GM21381 (cell line): ENCODE data around the gene NAV2.
A peak's percentile ranks its signal among the peaks of the same experiment; 100 is the strongest.
"Not testable (repeated sequence)": the region's sequence is repeated elsewhere in the genome, so short reads cannot be mapped to it uniquely, and the experiment has no call there.

Experiments used
- ATAC-seq: cut with Tn5 transposase; IDR thresholded peaks from one replicate; pipeline ENCODE4 v1.9.1; 2021; ENCODE audit warnings: mild to moderate bottlenecking, moderate library complexity; ENCODE audit not compliant: unreplicated experiment

NAV2 gene

DNA sequence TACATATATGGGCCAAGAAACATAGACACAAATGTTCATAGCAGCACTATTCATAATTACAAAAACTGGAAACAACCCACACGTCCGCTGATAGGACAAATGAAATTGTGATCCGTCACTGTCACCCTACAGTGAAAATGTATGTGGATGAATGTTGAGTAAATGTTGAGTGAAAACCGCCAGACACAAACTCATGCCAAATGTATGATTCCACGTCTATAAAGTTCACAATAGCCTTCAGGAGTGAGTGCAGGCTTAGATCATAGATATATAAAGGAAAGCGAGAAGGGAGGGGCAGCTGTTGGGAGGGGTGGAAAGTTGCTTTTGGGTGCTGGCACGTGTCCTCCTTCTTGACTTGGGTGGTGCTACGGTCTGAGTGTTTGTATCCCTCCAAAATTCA, 414.1 kb downstream of the NAV2 start:
- ATAC-seq, result no peak

DNA sequence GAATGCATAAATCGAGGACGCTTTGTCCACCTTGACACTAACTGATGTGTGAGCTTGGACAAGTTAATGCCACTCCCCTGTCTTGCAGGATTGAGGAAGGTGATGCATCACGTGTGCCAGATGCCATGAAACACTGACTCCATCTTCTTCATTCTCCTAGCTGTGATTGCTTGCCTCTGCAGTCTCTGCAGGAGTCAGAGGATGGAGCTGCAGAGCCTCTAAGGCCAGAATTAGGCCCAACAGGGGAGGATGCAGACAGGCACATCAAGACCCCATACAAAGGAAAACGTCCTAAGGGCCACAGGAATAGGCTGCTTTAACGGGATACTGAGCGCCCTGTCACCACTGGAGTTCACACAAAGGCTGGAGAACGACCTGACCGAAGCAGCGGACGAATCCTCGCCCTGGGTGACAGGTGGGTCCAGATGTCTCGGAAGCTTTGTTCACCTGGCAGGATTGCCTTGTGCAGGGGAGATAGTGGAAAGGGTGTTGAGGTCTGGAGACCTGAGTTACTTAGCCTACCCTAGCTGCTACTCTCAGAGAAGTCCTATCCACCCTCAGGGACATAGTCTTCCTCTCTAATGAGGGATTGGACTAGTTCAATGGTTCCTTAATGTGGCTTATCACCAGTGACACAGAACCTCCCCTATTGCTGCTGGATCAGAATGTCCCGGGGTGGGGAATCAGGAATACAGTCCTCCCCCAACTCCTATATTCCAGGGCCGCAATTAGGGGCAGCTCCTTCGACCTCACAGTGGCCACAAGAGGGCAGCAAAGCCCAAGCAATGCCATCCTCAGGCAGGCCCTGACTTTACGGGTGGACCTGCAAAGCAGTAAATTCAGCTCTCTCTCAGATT, 415.3 kb downstream of the NAV2 start:
- peak; percentile 68 for ATAC-seq

DNA sequence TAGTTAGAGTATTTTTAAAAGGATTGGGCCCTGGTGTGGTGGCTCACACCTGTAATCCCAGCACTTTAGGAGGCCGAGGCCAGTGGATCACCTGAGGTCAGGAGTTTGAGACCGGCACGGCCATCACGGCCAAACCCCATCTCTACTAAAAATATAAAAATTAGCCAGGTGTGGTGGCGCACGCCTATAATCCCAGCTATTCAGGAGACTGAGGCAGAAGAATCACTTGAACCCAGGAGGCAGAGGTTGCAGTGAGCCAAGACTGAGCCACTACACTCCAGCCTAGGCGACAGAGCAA, 415.8 kb downstream of the NAV2 start:
- not testable (repeated sequence) for ATAC-seq

DNA sequence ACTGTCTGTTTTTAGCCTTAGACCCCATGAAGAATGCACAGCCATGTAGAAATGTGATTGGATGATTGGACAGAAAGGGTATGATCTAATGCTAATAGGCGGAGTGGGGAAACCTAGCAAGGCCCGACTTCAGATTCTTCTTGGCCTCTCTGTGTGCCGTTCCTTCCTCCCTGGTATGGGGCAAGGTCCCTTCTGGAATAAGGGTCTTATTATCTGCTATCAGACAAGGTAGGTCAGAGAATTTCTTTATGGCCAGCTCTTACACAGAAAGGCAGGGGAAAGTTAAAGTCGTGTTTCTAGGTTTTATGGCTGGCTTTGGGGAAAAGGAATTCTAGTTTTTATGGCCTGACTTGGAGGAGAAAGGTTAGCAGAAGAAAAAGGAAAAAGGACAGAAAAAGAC, 417.0 kb downstream of the NAV2 start:
- ATAC-seq, result no peak

DNA sequence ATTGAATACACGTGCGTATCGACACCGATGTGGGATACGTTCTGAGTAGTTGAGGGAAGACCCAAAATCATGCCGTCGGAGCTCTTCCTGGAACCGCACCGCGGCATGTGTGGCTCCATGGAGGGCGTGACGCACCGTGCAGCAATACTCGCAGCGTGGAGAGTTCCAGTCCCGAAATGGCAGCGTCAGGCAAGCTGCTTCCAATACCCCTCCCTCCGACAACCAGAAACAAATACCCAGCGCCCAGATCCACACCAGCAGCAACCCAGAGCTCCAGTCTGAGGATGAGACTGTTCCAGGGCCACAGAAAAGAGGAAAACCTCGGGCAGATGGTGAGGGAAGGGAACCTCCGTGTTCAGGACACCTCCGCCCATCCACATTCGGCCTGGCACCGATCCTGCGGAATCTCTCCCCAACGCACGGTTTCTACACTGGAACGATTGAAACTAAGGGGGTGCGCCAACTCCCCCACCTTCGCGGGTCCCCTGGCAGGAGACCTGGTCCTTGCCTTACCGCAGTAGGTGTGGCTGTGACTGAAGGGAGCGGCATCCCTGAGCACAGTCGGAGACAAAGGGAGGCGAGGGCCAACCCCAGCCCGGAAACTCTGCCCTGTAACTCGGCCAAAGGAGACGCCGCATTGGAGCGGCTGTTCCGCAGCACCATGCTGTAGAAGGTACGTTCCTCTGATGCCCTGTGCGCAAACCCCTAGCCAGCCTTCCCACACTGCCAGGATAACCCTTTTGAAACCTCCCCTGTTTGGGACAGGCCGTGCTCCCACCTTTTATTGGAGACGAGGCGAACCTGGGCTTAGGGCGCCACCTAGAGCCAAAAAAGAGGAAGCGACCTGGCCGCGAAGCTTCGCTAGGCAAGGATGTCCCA, 419.4 kb downstream of the NAV2 start:
- ATAC-seq, result no peak

DNA sequence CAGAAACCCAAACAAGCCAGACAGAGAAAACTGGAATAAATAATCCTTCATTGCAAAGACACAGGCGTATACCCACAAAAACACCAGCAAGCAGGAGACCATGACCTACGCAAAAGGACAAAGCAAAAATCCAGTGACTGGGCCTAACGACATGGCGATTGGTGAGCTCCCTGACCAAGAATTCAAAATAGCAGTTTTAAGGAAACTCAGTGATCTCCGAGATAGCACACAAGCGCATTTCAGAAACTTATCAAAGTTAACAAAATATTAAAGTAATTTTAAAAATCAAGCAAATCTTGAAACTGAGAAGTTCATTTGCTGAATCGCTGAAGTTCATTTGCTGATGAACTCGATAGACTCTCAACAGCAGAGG, 420.0 kb downstream of the NAV2 start:
- no peak for ATAC-seq

DNA sequence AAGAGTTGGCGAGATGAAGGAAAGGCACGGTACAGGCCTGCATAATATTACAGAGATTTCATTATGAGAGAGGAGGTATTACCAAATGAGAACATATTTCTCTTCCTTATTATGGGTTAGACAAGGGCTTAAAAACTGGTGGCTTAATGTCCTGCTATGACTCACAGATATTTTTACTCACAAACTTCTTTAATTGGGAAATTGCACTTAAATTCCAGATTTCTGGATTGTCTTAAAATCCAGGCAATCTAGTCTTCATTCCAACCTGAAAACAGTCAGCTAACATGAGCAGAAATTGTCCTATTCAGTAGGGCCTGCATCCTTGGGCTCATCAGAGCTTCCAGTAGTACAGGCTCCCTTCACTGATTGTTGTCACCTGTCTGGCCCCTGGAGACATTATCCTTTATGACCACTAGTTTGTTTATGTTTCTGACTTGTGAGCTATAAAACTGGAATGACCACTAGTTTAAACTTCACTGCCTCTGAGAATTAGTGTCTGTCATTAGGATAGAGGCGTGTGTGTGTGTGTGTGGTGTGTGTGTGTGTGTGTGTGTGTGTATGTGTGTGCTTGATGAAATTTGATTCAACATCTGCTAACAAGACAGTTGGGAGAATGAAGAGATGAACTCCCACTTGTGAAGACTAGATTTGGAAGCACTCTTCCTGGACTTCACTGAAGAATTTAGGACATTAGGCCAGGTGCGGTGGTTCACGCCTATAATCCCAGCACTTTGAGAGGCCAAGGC, 422.5 kb downstream of the NAV2 start:
- ATAC-seq, result no peak

DNA sequence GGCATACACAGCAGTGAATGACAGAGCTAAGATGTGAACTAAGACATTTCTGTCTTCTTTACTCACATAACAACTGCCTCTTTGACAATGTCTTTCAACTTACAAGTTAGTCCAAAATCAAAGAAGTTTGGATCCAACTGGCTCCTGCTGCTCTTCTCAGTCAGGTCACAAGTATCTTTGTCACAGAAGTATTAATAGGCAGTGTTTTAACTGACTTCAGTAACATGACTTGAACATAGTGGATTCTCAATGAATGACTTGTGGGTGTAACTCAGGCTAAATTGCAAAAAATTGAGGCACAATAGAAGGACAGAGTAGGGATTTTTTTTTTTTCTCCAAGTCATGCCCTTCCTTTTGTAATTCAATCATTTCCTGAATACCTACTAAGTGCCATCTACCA, 425.0 kb downstream of the NAV2 start:
- ATAC-seq, result no peak

DNA sequence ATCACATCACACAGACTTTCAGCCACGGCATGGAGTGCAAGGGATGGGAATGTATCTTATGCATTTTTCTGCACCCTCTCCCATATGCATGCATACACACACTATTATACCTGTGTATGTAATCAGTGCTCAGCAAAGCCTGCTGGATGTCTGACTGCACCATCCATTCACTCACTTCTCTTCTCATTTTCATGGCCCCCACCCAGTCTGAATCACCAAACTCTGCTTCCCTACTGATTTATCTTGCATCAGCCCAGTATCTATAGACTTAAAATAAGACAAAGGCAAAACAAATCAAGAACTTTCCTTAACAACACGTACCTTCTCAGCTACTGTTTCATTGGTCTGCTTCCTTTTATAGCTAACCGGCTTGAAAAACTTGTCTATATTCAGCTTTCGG, 426.1 kb downstream of the NAV2 start:
- ATAC-seq, result no peak

DNA sequence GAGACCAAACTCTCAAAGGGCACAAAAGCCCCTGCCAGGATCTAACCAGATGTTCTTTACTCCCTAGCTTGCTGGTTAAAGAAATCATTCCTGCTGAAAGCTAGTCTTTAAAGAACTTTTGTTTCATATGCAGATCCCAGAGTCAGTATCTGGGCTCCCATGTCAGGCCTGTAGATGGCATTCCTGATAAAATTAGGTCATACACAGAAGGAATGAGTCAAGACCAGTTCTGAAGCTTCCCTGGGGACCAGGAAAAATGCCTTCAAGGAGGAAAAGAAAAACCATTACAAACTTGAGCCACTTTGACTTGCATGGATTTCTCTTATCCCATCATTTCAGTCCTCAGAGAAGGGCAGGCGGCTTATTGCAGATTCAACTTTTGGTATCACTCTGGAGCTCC, 441.7 kb downstream of the NAV2 start:
- no peak for ATAC-seq

DNA sequence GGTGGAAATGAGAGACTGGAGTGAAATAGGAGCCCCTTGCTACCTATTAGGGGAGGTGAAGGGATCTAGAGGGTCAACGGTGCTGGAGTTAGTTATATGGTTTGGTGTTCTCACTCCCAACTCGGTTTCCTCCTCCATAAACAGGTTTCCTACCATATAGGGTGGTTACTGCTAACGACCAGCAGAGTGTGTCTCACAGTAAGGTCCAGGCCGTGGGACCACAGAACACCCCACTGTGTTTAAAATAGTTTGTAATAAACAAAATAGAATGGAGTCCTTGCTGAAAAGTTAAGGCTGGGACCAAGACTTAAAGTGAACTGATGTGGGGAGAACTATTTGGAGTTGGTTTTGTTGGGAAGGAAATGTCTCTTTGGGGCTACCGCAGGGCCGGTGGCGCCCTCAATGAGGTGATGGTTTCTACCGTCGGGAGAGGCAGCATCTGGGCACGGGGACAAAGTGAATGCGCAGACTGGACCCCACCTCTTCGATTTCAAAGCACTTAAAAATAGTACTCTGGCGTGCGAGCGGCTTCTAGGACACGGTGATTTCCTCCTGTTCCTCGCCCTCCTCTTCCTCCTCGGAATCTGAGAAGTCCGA, 443.1 kb downstream of the NAV2 start:
- ATAC-seq, result no peak

DNA sequence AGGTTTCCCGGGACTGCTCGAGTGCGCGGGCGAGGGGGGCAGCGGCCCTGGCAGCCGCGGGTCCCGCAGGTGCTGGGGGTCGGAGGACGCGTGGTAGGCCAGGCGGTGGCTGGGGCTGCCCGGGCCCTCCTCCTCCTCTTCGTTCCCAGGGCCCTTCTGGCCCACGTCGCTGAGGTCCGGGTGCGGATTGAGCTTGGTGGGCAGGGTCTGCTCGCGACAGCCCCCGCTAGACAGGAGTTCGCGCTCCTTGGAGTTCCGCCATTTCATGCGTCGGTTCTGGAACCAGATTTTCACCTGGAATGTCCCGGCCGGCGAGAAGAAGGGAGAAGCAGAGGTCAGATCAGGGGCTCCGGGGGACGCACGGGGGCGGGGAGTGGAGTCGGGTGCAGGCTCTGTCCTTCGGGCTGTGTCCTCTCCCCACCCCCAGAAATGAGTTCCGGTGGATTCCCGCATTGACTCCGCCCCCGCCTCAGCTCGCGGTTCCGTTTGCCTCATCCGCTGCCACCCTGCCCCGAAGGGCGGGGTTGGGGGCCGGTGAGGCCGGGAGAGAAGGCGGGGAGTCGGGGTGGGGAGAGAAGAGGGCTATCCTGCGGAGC, 443.7 kb downstream of the NAV2 start:
- no peak for ATAC-seq

DNA sequence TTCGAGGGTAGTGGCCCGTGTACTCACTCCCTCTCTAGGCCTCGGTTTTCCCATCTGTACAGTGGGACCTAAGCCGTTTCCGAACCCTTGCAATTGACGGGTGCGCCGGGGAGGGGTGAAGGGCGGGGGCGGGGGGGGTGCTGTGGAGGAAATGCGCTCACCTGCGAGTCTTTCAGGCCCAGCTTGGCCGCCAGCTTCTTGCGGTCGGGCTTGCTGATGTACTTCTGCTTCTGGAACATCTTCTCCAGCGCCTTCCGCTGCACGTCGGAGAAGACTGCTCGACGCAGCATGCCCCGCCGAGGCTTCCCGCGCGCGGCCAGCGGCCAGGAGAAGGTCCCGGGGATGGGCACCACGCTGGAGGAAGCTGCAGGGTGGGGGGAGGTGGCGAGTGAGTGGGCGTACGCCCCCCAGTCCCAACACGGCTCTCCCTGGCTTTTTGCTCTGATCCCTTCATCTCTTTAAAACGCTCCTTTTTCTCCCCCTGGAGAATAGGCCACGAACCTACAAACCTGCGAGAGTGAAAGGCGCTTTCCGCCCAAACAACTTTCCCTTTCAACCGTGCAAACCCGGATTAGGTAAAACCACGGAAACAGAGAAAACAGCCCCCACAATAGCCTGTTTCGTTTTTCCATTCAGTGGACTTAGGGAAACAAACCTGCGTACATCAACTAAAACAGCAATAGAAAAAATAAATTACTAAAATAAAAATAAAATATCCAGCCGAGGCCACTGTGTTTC, 444.4 kb downstream of the NAV2 start:
- ATAC-seq, result no peak

DNA sequence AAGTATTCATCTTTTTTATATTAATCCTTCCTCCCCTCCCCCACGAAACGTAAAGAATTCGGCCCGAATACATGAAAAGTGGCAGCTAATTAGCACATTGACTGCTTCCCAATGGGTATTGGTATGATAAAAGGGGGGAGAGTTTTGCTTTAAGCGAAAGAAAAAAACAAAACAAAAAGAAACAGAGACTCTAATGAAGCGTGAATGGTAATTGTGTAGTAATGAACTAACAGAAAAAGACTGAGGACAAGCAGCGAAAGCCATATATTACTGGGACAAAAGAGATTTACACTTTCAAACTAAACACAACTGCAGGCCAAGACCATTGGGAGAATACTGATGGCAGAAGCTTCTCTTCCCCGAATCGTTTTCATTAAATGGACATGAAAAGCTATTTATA, 445.1 kb downstream of the NAV2 start:
- no peak for ATAC-seq

DNA sequence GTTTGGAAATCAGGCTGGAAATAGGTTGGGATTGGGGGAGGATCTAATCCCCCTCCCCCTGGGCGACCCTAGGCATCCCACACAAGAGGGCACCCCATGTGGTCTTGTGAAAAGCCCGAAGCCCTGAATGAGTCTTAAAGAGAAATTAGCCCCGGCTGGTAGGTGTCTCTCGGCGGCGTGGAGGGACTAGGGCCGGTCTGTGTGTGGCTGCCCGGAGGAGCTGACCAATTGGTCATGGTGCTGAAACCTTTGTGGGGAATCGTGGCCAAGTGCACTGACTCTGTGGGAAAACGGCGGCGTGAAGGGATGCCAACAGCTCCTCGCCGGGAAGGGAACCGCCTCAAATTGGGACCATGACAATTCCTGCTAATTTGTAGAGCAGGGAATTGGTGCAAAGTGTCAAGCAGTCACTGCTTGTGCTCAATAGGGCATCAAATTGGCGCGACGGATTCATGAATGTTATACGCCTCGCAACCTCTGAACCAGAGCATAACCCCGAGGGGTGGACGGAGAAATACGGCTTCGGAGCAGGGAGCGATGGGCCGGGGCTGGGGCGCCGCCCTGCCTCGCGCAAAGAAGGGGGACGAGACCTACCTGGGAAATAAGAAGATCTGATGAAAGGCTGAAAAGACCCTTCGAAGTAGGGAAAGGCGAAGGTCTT, 446.1 kb downstream of the NAV2 start:
- ATAC-seq, result no peak

DNA sequence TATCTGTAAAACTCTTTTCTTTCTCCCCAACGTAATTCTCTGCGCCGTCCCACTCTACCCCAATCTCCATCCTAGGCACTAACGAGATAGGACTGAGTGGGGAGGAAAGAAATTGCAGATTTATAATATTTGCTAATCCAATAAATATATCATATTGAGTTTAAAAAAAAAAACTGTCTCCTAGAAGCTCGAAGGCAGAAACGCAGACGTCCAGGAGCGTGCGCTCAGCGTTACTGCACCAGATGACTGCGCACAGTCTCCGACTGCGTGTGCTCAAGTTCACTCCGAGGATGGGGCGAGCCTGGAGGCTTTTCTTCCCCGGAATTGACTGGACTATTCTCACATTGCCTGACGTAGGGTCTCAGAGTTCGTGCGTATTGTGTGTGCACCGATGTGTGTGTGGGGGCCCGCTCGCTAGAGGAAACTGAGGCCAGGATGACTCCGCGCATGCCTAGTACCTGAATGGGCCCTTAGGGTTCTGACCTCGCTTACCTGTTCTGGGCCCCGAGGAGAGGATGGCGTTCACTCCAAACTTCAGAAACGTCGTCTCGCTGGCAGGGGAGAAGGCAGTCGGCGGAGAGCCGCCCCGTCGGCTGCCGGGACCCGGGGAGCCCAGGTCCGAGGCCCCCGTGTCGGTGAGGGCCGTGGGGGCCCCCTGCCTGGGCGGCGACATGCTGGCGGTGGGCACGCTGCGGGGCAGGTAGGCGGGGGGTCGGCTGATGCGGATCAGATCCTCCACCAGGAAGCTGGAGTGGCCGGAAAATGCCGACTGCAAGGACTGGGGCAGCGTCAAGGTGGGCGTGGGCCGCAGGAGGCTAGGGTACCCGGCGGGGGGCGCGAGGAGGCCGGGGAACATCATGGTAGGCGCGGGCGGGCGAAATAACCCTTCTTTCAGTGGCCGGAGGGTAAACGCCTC, 447.1 kb downstream of the NAV2 start:
- ATAC-seq, result no peak

DNA sequence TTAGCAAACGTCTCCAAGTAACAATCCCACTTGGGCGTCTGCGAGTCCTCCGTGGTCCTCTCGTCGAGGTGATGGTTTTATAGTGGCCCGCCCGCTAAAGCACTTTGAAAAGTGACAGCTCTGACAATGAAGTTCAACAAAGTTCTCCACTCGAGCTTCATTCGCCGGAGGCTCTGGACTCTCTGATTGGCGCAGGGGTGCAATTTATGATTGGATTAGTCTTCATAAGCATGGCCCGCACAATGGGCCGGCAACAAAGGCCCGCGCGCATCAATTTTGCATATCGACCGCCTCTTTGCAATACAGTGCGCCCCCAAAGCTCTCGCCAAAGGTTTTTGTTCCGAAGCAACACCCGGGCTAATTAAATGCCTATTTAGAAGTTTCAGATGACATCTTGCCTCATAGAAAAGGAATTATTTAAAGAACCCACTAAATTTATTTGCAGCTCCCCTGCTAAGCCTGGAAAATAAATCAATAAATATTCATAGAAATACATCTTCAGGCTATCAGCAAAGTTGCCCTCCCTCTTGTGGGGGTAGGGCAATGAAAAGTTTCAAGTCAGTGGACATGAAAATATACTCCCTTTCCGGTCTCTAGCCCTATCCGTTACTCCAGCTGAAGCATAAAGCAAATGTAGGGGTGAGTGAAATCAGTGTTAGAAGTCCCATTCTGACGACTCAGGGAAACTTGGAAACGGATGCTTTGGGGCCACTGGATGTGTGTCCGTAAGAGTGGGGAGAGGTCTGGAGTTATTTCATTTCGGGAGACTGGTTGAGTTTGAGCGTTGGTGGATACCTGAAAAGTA, 448.0 kb downstream of the NAV2 start, which contains the start of gene DBX1:
Gene DBX1 (minus strand): TSS at position 51 of the 805 bp plus-strand sequence. CDS start 151 bp downstream, outside the sequence.
- ATAC-seq, result no peak
